Upper lobe of left lung (tissue), 6 donors: ENCODE results near the gene CDKAL1. TPM values are rescaled to one million over a fixed set of nuclear protein-coding genes. Genes with fewer than 3 reads are reported as not detected.

Experiments used
- ATAC-seq, 2 donors: fragments of 200-7000 bp; cut with Tn5 transposase; one replicate each; pipeline ENCODE4 v1.9.1; 2022; ENCODE audit warnings: mild to moderate bottlenecking in 2 of 2, moderate library complexity in 2 of 2; ENCODE audit not compliant: low FRiP score in 2 of 2
- DNase-seq, 2 donors: peaks; one replicate each; pipeline ENCODE4 v3.0.0-alpha.2; 2019 to 2020
- H3K27ac ChIP-seq, 4 donors: fragments of 200-600 bp; sonication (generic); one replicate each; pipeline ENCODE4 v1.5.1; 2016 to 2019
- H3K27me3 ChIP-seq, 4 donors: fragments of 200-600 bp; sonication (generic); one replicate each; pipeline ENCODE4 v1.5.1; 2017 to 2019
- H3K36me3 ChIP-seq, 4 donors: fragments of 200-600 bp; sonication (generic); one replicate each; pipeline ENCODE4 v1.5.1; 2016 to 2019
- H3K4me1 ChIP-seq, 4 donors: fragments of 200-600 bp; sonication (generic); one replicate each; pipeline ENCODE4 v1.5.1; 2018 to 2019
- H3K4me3 ChIP-seq, 4 donors: fragments of 200-600 bp; sonication (generic); one replicate each; pipeline ENCODE4 v1.5.1; 2017 to 2019; ENCODE audit warnings: mild to moderate bottlenecking in 2 of 4, moderate library complexity in 1 of 4
- H3K9me3 ChIP-seq, 4 donors: fragments of 200-600 bp; sonication (generic); one replicate each; pipeline ENCODE4 v1.5.1; 2018 to 2019
- EP300 ChIP-seq, 4 donors: sonication (generic); formaldehyde crosslinking; IDR thresholded peaks; one replicate each; pipeline ENCODE4 v1.5.1; 2017; ENCODE audit warnings: antibody characterized with exemption in 4 of 4, control low read depth in 2 of 4
- POLR2A ChIP-seq, 4 donors: fragments of 450-650 bp; IDR thresholded peaks; one replicate each; pipeline ENCODE4 v1.5.1; 2016 to 2017; ENCODE audit warnings: antibody characterized with exemption in 4 of 4, mild to moderate bottlenecking in 2 of 4
- POLR2AphosphoS5 ChIP-seq, 2 donors: sonication (generic); formaldehyde crosslinking; IDR thresholded peaks; one replicate each; pipeline ENCODE4 v1.5.1; 2017; ENCODE audit warnings: antibody characterized with exemption in 2 of 2
- WGBS, 2 donors: methylation state at CpG; one replicate each; pipeline ENCODE4 v1.1.5; 2017 to 2018; 5-methylcytosine and 5-hydroxymethylcytosine counted together
- total RNA-seq, 6 donors: library from RNA; depleted of rRNA in 4 of 6; stranded (reverse); fragments of >200 nt in 4 of 6; gene quantifications; one replicate each; pipeline versions ENCODE4 v1.1.0 to v1.2.1, GENCODE V29; 2016 to 2021
- TF ChIP-seq, protein P1 (sequence below), 6 experiments: fragments of 450-650 bp in 4 of 6; fragments of 200-600 bp in 2 of 6; sonication (generic) in 2 of 6; IDR thresholded peaks; one replicate each; pipeline ENCODE4 v1.5.1; 2016 to 2019; ENCODE audit warnings: antibody characterized with exemption in 6 of 6
- donor health status: DM: no; HTN: no; CAD: no; lungs with moderate emphysema.
- donor health status: DM: no; HTN: yes; CAD: no; lungs with severe emphysema.

The CDKAL1 gene
- total RNA-seq, 6 donors from 2014 or later, result 9.4 to 22.6 (median 13.8) TPM

DNA sequence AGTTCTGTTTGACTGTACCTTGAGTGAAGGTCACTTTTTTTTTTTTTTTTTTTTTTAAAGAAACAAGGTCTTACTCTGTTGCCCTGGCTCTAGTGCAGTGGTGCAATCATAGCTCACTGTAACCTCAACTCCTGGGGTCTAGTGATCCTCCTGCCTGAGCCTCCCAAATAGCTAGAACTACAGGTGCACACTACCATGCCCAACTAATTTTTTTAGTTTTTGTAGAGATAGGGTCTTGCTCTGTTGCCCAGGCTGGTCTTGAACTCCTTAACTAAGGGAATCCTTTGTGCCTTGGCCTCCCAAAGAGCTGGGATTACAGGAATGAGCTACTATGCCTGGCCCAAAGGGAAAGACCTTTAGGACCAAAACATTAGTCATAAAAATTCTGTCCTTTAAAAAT lies 413.7 kb downstream of the CDKAL1 start:
- Histone ChIP-seq H3K4me3 (no peak overlapping the region), H3K27me3 (no peaks in the 10 kb centered on the region), H3K27ac (no peak overlapping the region), H3K36me3 (no peaks in the 10 kb centered on the region), H3K4me1 (no peaks in the 10 kb centered on the region), H3K9me3 (peaks cover 0 to 4% (median 0%) of the 10 kb centered on the region in 4 donors)
- TF ChIP-seq EP300 (IDR thresholded peaks at IDR 0.05), result no peak
- TF ChIP-seq POLR2AphosphoS5 (IDR thresholded peaks at IDR 0.05), result no peak
- TF ChIP-seq, protein P1, sequence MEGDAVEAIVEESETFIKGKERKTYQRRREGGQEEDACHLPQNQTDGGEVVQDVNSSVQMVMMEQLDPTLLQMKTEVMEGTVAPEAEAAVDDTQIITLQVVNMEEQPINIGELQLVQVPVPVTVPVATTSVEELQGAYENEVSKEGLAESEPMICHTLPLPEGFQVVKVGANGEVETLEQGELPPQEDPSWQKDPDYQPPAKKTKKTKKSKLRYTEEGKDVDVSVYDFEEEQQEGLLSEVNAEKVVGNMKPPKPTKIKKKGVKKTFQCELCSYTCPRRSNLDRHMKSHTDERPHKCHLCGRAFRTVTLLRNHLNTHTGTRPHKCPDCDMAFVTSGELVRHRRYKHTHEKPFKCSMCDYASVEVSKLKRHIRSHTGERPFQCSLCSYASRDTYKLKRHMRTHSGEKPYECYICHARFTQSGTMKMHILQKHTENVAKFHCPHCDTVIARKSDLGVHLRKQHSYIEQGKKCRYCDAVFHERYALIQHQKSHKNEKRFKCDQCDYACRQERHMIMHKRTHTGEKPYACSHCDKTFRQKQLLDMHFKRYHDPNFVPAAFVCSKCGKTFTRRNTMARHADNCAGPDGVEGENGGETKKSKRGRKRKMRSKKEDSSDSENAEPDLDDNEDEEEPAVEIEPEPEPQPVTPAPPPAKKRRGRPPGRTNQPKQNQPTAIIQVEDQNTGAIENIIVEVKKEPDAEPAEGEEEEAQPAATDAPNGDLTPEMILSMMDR (IDR thresholded peaks at IDR 0.05), result no peak
- no peak for TF ChIP-seq POLR2A (IDR thresholded peaks at IDR 0.05)
- DNase-seq (no peak), ATAC-seq (no peak)

GRCh38 chr6:20948556-20948955 lies 414.3 kb downstream of the CDKAL1 start:
- DNase-seq, result no peak
- WGBS, 2 donors, result 76 to 78% methylated on average over 2 of the region's 2 CpGs
- Histone ChIP-seq H3K36me3 (no peaks in the 10 kb centered on the region), H3K4me1 (no peaks in the 10 kb centered on the region), H3K4me3 (no peak overlapping the region), H3K9me3 (no peaks in the 10 kb centered on the region), H3K27ac (no peak overlapping the region), H3K27me3 (no peaks in the 10 kb centered on the region)
- ATAC-seq, result no peak
- TF ChIP-seq, protein P1 (IDR thresholded peaks at IDR 0.05), result no peak
- TF ChIP-seq EP300 (IDR thresholded peaks at IDR 0.05) (no peak), POLR2AphosphoS5 (IDR thresholded peaks at IDR 0.05) (no peak), POLR2A (IDR thresholded peaks at IDR 0.05) (no peak)

DNA sequence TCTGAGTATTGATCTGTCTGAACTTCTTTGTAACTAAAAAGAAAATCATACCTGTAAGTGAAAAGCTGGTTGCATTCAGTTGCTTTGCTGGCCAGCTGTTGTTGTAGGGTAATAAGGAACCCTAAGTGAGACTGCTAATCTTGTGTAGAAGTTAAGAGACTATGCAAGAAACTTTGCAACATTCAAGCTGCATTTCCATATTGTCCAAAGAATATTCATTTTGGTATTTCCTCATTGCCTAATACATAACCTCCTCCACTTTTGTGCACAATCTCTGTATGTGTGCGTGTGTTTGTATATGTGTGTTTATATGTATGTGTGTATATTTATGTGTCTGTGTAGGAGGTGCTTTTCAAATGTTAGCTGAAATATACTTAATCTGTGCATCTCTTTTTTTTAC lies 414.9 kb downstream of the CDKAL1 start:
- H3K4me1 ChIP-seq, result no peaks in the 10 kb centered on the region
- no peak overlapping the region for H3K4me3 ChIP-seq
- TF ChIP-seq POLR2AphosphoS5 (IDR thresholded peaks at IDR 0.05), result no peak
- TF ChIP-seq, protein P1 (IDR thresholded peaks at IDR 0.05), result no peak
- TF ChIP-seq EP300 (IDR thresholded peaks at IDR 0.05), result no peak
- no peak for TF ChIP-seq POLR2A (IDR thresholded peaks at IDR 0.05)
- H3K36me3 ChIP-seq, result no peaks in the 10 kb centered on the region
- 100% methylated on average over 1 of the region's 1 CpG for WGBS, 2 donors
- no peak for ATAC-seq
- H3K9me3 ChIP-seq, result no peaks in the 10 kb centered on the region
- no peak for DNase-seq
- no peak overlapping the region for H3K27ac ChIP-seq
- no peaks in the 10 kb centered on the region for H3K27me3 ChIP-seq

DNA sequence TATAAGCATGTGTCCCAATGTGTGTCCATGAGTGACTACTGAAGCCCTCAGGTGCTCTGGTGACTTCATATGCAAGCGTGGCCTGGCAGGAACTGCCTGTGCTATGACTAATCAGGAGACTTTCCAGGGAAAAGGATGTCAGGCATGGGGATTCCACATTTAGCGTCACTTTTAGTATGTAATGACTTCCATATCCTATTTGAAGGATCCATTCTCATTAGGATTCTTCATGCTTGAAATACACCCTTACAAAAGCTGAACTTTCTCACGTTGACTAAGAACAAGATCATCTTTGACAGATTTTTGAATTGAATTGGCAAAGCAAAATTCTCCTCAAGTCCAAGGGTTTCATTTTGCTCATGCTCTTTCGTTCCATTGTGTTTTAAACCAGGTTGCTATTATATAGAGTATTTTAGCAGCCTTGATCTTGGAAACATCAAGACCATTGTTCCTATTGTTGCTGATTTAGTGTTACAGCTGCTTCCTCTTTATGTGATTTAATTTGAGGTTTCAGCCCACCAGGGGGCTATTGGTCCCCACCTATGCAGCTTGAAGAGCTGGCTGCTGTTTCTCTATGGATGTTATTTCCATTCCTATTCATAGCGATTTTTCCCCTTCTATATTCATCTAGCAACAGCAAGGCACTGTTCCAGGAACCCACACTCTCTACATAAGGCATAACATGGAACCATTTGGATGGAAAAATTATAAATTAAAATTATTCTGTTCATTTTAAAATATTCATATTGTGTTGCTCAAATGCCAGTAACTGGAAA lies 418.6 kb downstream of the CDKAL1 start:
- Histone ChIP-seq H3K4me1 (no peaks in the 10 kb centered on the region), H3K36me3 (peaks cover 0 to 6% (median 0%) of the 10 kb centered on the region in 4 donors), H3K27ac (no peak overlapping the region), H3K9me3 (no peaks in the 10 kb centered on the region), H3K27me3 (no peaks in the 10 kb centered on the region), H3K4me3 (no peak overlapping the region)
- no peak for ATAC-seq
- WGBS, 2 donors, result 76 to 77% methylated on average over 5 of the region's 5 CpGs
- TF ChIP-seq EP300 (IDR thresholded peaks at IDR 0.05) (no peak), POLR2AphosphoS5 (IDR thresholded peaks at IDR 0.05) (no peak), POLR2A (IDR thresholded peaks at IDR 0.05) (no peak)
- TF ChIP-seq, protein P1 (IDR thresholded peaks at IDR 0.05), result no peak
- DNase-seq, result no peak

GRCh38 chr6:20954315-20954714 lies 420.1 kb downstream of the CDKAL1 start:
- ATAC-seq (no peak), DNase-seq (no peak)
- Histone ChIP-seq H3K9me3 (no peaks in the 10 kb centered on the region), H3K27ac (no peak overlapping the region), H3K27me3 (no peaks in the 10 kb centered on the region), H3K36me3 (peaks cover 0 to 6% (median 0%) of the 10 kb centered on the region in 4 donors), H3K4me1 (no peaks in the 10 kb centered on the region), H3K4me3 (no peak overlapping the region)
- TF ChIP-seq, protein P1 (IDR thresholded peaks at IDR 0.05), result no peak
- TF ChIP-seq POLR2A (IDR thresholded peaks at IDR 0.05), result no peak
- WGBS, 2 donors, result 54 to 75% methylated on average over 2 of the region's 2 CpGs
